Esophagus muscularis mucosa (tissue), 3 donors: Measurements from ENCODE around the gene CCDC91.
A peak's percentile ranks its signal among the peaks of the same experiment; 100 is the strongest.

Experiments
- POLR2A ChIP-seq: fragments of 450-650 bp; IDR thresholded peaks from one replicate; pipeline ENCODE4 v1.6.1; 2017; ENCODE audit warnings: antibody characterized with exemption, moderate library complexity, mild to moderate bottlenecking, low read depth
- POLR2AphosphoS5 ChIP-seq, 2 donors: sonication (generic); formaldehyde crosslinking; IDR thresholded peaks; one replicate each; pipeline ENCODE4 v1.6.1; 2017; ENCODE audit warnings: antibody characterized with exemption in 2 of 2
- TF ChIP-seq, protein P1 (sequence below), 3 experiments: fragments of 200-600 bp in 2 of 3; fragments of 450-650 bp in 1 of 3; sonication (generic) in 2 of 3; IDR thresholded peaks; one replicate each; pipeline ENCODE4 v1.5.1; 2017 to 2019; ENCODE audit warnings: antibody characterized with exemption in 3 of 3, mild to moderate bottlenecking in 2 of 3, moderate library complexity in 1 of 3

DNA sequence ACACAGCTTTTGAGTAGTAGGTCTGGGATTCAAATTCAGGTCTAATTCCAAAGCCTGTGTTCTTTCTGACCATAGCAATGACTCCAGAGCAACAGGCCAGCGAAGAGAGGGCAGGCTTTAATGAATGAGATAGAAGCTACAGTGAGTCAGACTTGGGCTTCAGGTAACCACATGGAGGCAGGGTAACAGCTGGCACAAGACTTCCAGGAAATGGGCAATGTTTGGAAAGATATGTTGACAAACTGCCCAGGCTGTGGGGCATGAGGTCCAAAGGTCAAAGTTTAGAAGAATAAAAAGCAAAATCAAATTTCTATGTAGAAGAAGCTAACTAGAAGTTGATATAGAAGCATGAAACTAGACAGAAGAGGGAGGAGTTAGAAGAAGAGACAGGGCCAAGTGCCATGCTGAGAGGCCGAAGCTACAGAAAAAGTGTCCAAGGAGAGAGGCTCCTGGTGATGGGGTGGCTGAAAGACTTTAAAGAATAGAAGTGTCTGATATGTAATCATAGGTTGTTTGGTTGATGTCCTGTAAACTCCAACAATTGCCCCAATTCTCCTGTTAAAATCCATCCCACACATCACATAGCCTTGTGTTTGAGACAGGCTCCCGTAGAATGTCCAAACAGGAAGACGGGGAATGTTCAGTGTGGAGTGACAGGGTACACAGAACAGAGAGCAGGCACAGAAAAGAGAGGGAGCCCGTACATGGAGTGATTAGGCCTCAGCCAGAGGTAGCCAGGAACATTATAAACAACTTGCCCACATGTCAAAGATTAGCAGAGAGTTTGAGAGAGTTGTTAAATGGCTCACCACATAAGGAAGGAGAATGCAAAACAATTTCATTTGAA is 384.7 kb downstream of the CCDC91 start:
- peak in 1 of 2 donors; percentile 30 for TF ChIP-seq POLR2AphosphoS5 (IDR thresholded peaks at IDR 0.05)
- no peak for TF ChIP-seq POLR2A
- TF ChIP-seq, protein P1, sequence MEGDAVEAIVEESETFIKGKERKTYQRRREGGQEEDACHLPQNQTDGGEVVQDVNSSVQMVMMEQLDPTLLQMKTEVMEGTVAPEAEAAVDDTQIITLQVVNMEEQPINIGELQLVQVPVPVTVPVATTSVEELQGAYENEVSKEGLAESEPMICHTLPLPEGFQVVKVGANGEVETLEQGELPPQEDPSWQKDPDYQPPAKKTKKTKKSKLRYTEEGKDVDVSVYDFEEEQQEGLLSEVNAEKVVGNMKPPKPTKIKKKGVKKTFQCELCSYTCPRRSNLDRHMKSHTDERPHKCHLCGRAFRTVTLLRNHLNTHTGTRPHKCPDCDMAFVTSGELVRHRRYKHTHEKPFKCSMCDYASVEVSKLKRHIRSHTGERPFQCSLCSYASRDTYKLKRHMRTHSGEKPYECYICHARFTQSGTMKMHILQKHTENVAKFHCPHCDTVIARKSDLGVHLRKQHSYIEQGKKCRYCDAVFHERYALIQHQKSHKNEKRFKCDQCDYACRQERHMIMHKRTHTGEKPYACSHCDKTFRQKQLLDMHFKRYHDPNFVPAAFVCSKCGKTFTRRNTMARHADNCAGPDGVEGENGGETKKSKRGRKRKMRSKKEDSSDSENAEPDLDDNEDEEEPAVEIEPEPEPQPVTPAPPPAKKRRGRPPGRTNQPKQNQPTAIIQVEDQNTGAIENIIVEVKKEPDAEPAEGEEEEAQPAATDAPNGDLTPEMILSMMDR (IDR thresholded peaks at IDR 0.05) = no peak
